Stimulated activated CD4-positive, alpha-beta T cell treated with anti-CD3 and anti-CD28 coated beads, Interleukin-15, amount 100 ng/mL, for 48 hours (primary cell): ENCODE results near the gene GPC5.

Experiments used
- DNase-seq, 2 donors: peaks; one replicate each; pipeline ENCODE4 v3.0.0-alpha.2; 2020; ENCODE audit warnings: low read depth in 2 of 2

Gene GPC5

GRCh38 chr13:92354583-92354982 lies 956.2 kb downstream of the GPC5 start:
- no peak for DNase-seq

GRCh38 chr13:92355213-92355612 lies 956.8 kb downstream of the GPC5 start:
- DNase-seq, result no peak

- DNase-seq, result no peak
Observed at GRCh38 chr13:92362717-92363116, 964.3 kb downstream of the GPC5 start.

- DNase-seq, result no peak
Observed at GRCh38 chr13:92365904-92366303, 967.5 kb downstream of the GPC5 start.

- no peak for DNase-seq
Observed at GRCh38 chr13:92377396-92377795, 979.0 kb downstream of the GPC5 start.

- DNase-seq, result no peak
Observed at GRCh38 chr13:92379371-92379770, 981.0 kb downstream of the GPC5 start.

- no peak for DNase-seq
Observed at GRCh38 chr13:92384410-92384809, 986.0 kb downstream of the GPC5 start.

- no peak for DNase-seq
Observed at GRCh38 chr13:92387245-92387644, 988.8 kb downstream of the GPC5 start.

GRCh38 chr13:92390217-92390616 lies 991.8 kb downstream of the GPC5 start:
- DNase-seq, result no peak

GRCh38 chr13:92403606-92404005 lies 1005.2 kb downstream of the GPC5 start:
- no peak for DNase-seq

GRCh38 chr13:92407858-92408257 lies 1009.4 kb downstream of the GPC5 start:
- DNase-seq, result no peak

- no peak for DNase-seq
Observed at GRCh38 chr13:92412481-92412880, 1014.1 kb downstream of the GPC5 start.

GRCh38 chr13:92412996-92413395 lies 1014.6 kb downstream of the GPC5 start:
- DNase-seq, result no peak

GRCh38 chr13:92413452-92413851 lies 1015.0 kb downstream of the GPC5 start:
- DNase-seq, result no peak

- no peak for DNase-seq
Observed at GRCh38 chr13:92414851-92415250, 1016.4 kb downstream of the GPC5 start.

GRCh38 chr13:92415781-92416180 lies 1017.4 kb downstream of the GPC5 start:
- DNase-seq, result no peak

- DNase-seq, result no peak
Observed at GRCh38 chr13:92418818-92419412, 1020.5 kb downstream of the GPC5 start.

- no peak for DNase-seq
Observed at GRCh38 chr13:92429231-92429630, 1030.8 kb downstream of the GPC5 start.

GRCh38 chr13:92433386-92433785 lies 1035.0 kb downstream of the GPC5 start:
- DNase-seq, result no peak

- no peak for DNase-seq
Observed at GRCh38 chr13:92433963-92434362, 1035.5 kb downstream of the GPC5 start.

GRCh38 chr13:92436924-92437323 lies 1038.5 kb downstream of the GPC5 start:
- DNase-seq, result no peak

- DNase-seq, result no peak
Observed at GRCh38 chr13:92444244-92444643, 1045.8 kb downstream of the GPC5 start.

GRCh38 chr13:92451060-92451459 lies 1052.6 kb downstream of the GPC5 start:
- no peak for DNase-seq

GRCh38 chr13:92452840-92453239 lies 1054.4 kb downstream of the GPC5 start:
- DNase-seq, result no peak
